ENCODE measurements around the gene SLC7A4.
"Not testable (repeated sequence)": the region's sequence is repeated elsewhere in the genome, so short reads cannot be mapped to it uniquely, and the experiment has no call there.

SLC7A4 gene

DNA sequence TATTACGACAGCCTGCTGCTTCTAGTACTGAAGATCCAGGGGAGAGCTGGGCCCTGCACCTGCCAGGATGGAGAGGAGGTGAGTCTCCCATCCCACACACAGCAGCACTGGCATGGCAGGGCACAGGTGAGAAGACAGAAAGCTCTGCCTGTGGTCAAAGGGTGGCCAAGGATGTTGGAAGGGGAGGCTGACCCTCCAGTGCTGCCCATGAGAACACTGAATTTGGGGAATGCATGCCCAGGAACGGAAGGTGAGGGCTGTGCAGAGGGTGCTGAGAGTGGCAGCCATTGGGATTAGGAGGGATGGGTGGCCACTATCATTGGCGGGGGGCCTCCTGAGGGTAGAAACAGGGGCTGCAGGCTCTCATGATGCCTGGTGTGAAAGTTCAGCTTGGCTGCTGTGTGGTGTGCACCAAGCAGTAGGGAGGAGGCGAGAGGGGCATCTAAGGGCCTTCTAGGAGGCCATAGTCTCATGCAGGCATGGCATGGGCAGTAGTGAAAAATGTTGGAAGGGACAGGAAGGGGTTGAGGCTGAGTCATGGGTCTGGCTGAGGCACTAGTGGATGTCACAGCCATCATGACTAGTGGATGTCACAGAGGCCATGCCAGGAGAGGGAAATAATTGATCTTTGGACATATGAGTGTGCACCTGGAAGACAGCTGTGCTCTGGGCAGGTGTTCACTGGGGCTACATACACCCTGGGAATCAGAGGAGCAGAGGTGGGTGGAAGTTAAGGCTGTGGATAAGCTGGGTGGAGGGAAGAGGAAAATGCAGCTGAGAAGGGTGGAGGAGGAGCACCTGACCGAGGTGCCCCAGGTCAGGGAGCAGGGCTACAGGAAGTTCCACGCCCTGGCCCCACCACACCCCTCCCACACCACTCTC lies 10.9 kb upstream of the SLC7A4 start:
- no peak for DNase-seq (ENCODE audit: low spot score)

DNA sequence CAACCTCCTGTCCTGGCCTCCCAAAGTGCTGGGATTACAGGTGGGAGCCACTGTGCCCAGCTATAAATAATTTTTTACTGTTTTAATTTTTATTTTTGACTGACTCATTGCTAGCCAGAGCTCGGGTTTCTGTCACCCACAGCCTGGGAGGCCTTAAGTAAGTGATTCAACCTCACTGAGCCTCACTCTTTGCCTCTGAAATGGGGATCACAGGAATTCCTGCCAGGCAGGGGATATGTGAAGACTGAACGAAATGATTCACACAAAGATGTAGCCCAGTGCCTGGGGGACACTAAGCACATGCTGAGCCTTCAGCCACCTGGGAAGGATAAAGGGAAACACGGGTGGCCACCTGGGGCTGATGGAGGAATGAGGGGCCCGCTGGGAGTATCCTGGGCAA lies 9.6 kb upstream of the SLC7A4 start:
- DNase-seq (ENCODE audit: low spot score) = no peak

DNA sequence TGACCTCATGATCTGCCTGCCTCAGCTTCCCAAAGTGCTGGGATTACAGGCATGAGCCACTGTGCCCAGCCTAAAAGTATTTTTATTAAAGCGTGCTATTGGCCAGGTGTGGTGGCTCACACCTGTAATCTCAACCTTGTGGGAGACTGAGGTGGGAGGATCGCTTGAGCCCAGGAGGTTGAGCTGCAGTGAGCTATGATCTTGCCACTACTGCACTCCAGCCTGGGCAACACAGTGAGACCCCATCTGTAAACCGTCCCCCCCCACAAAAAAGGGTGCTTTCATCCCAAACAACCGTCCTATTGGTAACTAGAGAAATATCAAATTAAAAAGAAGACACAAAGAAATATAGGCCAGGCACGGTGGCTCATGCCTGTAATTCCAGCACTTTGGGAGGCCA lies 6.8 kb upstream of the SLC7A4 start:
- not testable (repeated sequence) for DNase-seq (ENCODE audit: low spot score)

DNA sequence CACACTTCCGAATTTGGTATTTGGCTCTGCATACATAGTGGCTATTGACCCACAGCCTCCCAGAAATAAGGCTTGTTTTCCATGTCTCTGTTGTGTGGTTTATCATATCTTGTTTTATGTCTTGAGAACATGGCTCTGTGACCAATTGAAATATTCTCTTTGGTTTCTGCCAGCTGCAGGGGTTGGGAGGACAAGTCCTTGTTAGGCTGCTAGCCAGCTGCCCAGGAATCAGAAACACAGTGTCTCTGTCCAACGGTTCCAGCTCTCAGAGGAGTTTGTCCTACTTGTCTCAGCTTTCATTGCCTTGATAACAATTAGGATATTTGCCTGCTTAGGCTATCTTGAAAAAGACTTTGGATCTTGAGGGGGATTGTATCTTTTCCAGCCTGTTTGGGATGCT lies 6.0 kb upstream of the SLC7A4 start:
- DNase-seq (ENCODE audit: low spot score) = no peak

DNA sequence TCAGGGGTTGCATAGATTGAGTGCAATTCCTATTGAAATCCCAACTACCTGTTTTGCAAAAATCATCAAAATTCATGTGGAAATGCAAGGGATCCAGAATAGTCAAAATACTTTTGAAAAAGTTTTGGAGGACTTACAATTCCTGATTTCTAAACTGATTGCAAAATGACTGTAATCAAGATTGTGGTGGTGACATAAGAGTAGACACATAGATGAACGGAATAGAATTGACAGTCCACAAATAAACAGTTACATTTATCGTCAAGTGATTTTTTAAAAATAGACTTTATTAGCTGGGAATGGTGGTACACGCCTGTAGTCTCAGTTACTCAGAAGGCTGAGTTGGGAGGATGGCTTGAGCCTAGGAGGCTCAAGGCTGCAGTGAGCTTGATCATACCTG lies 2.6 kb upstream of the SLC7A4 start:
- DNase-seq (ENCODE audit: low spot score) = no peak

DNA sequence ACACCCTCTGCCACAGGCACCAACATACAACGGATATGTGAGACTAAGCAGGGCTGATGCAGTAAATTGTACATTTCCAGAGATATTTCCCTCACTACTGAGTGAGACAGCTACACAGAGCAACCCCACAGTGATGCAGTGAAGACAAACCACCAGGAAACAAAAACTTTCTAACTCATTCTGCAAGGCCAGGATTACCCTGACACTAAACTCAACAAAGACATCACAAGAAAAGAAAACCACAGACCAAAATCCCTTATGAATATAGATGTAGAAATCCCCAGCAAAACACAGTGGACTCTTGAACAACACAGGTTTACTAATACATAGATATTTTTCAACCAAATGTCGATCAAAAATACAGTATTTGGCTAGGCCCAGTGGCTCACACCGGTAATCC lies 1.5 kb upstream of the SLC7A4 start:
- no peak for DNase-seq (ENCODE audit: low spot score)

- no peak for DNase-seq (ENCODE audit: low spot score)
These were observed 717 bp upstream of the SLC7A4 start for GRCh38 chr22:21032868-21033688.

DNA sequence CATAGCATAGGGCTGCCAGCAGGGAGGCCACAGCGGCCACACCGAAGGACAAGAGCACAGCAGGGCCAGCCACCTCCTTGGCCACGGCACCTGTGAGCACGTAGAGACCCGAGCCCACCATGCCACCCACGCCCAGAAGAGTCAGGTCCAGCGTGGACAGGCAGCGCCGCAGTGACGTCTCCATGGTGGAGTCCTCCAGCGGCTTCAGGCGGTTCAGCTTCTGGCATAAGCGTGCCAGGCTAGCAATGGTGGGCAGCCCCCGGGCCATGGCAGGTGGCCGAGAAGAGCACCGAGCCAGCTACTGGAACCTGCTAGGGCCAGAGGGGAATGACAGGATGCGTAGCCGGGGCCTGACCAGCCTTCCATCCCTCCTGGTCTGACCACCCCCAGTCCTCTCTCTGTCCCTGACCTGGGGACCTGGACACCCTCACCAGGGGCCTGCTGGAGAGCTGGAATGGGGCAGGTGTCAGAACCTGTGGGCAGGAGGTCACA lies 770 bp downstream of the SLC7A4 start:
- no peak for DNase-seq (ENCODE audit: low spot score)

DNA sequence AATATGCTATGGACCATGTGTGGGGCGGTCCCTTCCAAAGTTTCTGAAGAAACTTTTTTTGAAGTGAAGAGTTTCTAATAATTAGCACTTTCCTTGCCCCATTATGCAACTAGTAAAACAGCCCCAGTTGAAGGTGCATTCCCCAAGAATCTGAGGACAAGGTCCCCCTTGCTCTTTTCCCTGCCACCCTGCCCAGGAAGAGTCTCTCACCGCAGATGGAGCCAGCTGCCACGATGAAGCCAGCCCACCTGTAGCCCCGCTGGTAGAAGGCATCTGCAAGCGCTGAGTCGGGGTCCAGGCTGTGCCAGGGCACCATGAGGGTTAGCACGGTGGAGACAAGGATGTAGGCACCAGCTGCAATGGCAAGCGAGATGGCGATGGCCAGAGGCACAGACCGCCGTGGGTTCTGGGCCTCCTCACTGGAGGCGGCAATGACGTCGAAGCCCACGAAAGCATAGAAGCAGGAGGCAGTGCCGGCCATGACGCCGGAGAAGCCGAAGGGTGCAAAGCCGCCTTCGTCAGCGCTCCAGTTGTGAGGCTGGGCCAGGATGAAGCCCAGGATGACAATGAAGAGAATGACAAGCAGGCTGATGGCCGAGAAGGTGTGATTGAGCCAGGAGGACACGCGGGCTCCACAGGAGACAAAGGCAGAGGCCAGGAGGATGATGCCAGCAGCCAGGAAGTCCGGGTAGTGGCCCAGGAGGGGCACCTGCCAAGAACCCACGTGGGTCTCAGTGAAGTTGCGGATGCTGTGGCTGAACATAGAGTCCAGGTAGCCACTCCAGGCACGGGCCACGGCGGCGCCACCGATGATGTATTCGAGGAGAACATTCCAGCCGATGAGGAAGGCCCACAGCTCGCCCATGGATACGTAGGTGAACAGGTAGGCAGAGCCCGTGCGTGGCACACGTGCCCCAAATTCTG lies 1.5 kb downstream of the SLC7A4 start:
- DNase-seq (ENCODE audit: low spot score) = no peak

- DNase-seq (ENCODE audit: low spot score) = no peak
These were observed 2.3 kb downstream of the SLC7A4 start for GRCh38 chr22:21030032-21030431.

DNA sequence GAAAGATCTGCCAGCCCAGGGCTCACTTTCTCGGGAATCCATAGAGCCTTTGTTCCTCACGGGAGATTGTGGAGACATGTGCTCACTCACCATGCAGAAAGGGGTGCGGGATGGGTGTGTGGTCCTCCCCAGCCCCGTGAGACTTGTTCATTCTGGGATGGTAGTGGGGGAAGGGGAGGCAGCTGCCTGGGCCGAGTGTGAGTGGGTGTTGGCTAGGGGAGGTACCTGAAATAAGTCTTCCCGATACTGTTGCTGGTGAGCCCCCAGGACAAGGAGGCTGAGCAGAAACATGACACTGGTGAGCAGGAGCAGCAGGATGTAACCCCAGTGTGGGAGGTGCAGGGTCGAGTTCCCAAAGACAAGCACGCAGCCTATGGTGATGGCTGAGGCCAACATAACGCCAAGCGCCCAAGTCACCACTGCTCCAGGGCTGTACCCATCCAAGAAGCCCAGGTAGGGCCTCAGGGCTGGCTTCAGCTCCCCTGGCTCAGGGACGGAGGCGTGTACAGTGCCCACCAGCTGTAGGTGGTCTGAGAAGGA lies 2.8 kb downstream of the SLC7A4 start:
- DNase-seq (ENCODE audit: low spot score) = no peak

DNA sequence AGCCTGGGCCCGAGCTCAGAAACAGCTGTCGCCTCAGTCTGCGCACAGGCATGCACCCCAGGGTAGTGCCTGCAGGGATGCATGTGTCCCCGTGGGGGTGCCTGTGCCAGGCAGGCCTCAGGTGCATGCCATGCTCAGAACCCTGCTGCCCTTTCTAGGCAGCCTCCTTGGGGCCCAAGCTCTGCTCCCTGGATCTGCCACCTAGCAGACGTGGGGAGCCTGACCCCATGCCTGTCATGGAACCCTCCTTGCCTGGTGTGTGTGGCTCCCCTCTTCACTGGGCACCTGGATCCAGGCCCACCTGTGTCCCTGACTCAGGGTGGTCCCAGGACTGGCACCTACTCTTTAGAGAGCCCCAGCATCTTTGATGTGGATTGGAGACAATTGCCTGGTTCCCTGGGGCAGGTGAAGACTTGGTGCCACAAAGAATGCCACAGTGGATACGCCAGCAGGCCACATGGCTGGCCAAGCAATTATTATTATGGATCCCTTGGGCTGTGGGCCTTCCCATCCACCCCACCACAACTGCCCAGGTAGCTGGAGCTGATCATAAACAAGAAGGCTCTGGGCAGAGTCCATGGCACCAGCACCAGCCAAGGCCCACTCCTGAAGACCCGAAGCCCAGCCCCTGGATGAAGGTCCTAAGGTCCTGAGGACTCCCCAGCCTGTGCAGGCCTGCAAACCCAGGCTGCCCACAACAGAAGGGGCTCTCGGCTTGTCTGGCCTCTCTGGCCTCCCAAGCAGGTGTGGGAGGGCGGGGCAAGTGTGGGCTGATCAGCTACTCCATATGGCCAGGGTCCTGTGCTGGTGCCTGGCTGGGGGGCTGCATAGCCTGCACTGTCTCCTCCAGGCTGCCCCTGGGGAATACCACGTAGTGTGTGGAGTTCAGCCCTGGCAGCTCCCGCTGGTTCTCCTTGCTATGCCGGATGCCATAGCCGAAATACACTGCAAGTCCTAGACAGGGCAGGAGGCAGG lies 3.8 kb downstream of the SLC7A4 start:
- DNase-seq (ENCODE audit: low spot score) = no peak

DNA sequence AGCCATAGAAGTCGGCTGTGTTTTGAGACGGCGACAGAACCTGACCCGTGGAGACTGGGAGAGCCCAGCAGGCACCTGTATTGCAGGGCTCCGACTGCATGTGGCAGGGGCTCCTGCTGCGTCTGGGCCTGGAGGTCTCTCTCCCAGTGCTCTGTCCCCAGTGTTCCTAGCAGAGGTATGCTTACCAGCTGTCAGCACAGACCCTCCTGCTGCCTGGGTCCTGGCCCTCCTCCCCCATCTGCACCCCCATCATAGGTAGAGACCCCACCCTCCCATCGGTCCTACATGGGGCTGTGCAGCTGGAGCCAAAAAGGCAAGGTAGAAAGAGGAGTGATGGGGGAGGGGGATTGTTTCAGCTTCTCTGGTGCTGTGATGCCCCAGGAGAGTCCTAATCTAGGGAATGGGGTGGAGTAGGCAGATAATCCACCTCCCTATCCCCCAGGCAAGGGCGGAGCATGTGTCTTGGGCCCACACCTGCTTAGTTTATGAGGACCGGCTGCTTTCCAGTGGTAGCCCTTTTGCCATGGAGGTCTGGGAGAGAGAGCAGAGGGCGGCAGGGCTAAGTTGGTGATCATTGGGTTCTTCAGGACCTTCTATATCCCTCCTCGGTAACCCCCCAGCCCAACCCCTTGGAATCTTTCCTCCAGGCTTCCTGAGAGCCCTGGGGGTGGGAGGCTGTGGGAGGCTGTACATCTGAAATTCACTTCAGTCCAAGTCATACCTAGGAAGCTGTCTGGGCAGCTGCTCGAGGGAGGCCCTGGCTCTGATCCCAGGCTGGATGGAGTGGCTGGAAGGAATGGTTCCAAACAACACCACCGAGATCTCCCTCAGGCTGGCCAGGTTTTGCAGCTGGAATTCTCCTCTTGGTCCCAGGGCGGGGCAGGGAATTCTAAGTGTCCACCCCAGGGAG lies 5.3 kb downstream of the SLC7A4 start:
- no peak for DNase-seq (ENCODE audit: low spot score)

- no peak for DNase-seq (ENCODE audit: low spot score)
These were observed 6.3 kb downstream of the SLC7A4 start for GRCh38 chr22:21025763-21026755.

DNA sequence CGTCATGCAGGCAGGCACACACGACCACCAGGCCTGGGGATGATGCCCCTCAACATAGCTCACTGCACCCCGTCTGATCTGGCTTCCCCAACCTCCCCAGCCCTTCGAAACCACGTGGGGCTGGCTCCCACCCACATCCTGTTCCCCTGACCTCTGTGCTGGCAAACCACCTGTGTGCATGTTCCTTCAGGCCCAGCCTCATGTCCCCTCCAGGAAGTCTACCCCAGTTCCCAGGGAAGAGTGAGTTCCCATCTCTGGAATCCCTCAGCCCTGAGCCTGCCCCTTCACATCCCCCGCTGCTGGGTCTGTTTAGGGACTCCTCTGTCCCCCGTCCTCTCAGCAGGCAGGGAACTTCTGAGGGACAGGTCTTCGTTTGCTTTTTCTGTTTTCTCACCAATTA lies 7.1 kb downstream of the SLC7A4 start:
- DNase-seq (ENCODE audit: low spot score) = no peak

DNA sequence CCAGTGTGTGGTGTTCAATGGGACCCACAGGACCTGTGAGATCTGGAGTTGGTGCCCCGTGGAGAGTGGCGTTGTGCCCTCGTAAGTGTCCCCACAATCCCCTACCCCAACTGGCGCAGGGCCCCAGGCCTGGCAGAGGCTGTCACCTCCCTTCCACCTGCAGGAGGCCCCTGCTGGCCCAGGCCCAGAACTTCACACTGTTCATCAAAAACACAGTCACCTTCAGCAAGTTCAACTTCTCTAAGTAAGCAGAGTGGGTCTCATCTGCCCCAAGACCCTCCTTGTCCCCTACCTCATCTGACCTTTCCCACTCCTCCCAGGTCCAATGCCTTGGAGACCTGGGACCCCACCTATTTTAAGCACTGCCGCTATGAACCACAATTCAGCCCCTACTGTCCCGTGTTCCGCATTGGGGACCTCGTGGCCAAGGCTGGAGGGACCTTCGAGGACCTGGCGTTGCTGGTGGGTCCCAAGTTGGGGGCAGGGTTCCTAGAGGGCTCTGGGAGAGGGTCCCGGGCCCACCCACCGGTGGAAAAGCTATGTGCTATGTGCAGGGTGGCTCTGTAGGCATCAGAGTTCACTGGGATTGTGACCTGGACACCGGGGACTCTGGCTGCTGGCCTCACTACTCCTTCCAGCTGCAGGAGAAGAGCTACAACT lies 9.3 kb downstream of the SLC7A4 start:
- no peak for DNase-seq (ENCODE audit: low spot score)

DNA sequence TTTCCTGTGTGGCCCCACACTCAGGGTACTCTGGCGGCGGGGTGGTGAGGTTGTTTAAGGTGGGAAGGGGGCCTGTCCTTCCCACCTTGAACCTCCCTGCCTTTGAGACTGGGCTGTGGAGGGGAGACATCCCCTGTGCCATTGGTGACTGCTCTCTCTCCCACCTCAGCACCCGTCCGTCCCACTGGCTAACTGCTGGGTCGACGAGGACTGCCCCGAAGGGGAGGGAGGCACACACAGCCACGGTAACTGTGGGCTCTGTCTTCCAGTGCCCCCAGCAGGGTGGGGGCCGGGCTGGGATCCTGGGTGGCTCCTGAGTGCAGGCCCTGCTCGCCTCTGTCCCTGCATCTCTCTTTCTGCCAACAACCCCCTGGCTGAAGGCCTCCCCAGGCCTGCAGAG lies 9.9 kb downstream of the SLC7A4 start:
- no peak for DNase-seq (ENCODE audit: low spot score)

Measured in globus pallidus (tissue), 1 donor.